Osteoblast (primary cell): ENCODE results near the gene SMOC1. TPM values are rescaled to one million over a fixed set of nuclear protein-coding genes. Genes with fewer than 3 reads are reported as not detected.

Source experiments
- DNase-seq: peaks from one replicate; pipeline ENCODE4 v3.0.0; 2011; ENCODE audit warnings: low spot score, mixed read lengths; ENCODE audit not compliant: insufficient read length; ENCODE audit errors: missing footprints
- H2AFZ ChIP-seq: 2 replicates; pipeline ENCODE4 v1.6.0; 2011; ENCODE audit warnings: mild to moderate bottlenecking, low read length
- H3K27ac ChIP-seq: 2 replicates; pipeline ENCODE4 v1.5.1; 2011; ENCODE audit warnings: mild to moderate bottlenecking, low read depth, low read length, moderate library complexity
- H3K27me3 ChIP-seq: 2 replicates; pipeline ENCODE4 v1.6.0; 2012; ENCODE audit warnings: mild to moderate bottlenecking, control low read depth, inconsistent platforms, low read length, moderate library complexity; ENCODE audit not compliant: insufficient read depth
- H3K36me3 ChIP-seq: 2 replicates; pipeline ENCODE4 v1.5.1; 2011; ENCODE audit warnings: mild to moderate bottlenecking, low read length, control low read depth, moderate library complexity; ENCODE audit not compliant: insufficient read depth
- H3K4me1 ChIP-seq: 2 replicates; pipeline ENCODE4 v1.5.1; 2011; ENCODE audit warnings: mild to moderate bottlenecking, low read length, control low read depth, moderate library complexity; ENCODE audit not compliant: insufficient read depth
- H3K4me2 ChIP-seq: 2 replicates; pipeline ENCODE4 v1.6.0; 2011; ENCODE audit warnings: mild to moderate bottlenecking, low read length; ENCODE audit not compliant: insufficient read depth
- H3K4me3 ChIP-seq: fragments of 200-600 bp; sonication (generic); 3 replicates; pipeline ENCODE4 v1.5.1; 2012; ENCODE audit warnings: mild to moderate bottlenecking, low read length, inconsistent platforms; ENCODE audit not compliant: insufficient read depth
- H3K79me2 ChIP-seq: 2 replicates; pipeline ENCODE4 v1.6.0; 2012; ENCODE audit warnings: mild to moderate bottlenecking, low read length, control low read depth, inconsistent platforms; ENCODE audit not compliant: insufficient read depth
- H3K9me3 ChIP-seq: 2 replicates; pipeline ENCODE4 v1.5.1; 2011; ENCODE audit warnings: low read depth, low read length, control low read depth
- H4K20me1 ChIP-seq: 2 replicates; pipeline ENCODE4 v1.6.0; 2012; ENCODE audit warnings: mild to moderate bottlenecking, low read length, control low read depth; ENCODE audit not compliant: insufficient read depth
- CTCF ChIP-seq: IDR thresholded peaks from 2 replicates; pipeline ENCODE4 v1.5.1; 2011; ENCODE audit warnings: mild to moderate bottlenecking, low read depth, low read length, moderate library complexity; ENCODE audit errors: extremely low read depth
- total RNA-seq: library from RNA; depleted of rRNA; stranded (reverse); fragments of >200 nt; gene quantifications from 2 replicates; pipeline ENCODE4 v1.2.3, GENCODE V29; 2012

Gene SMOC1
- total RNA-seq, 1 donor: 25.7 TPM

- Histone ChIP-seq H3K4me2 (no peak overlapping the region), H2AFZ (no peak overlapping the region), H3K4me3 (no peak overlapping the region), H3K27ac (no peak overlapping the region), H3K36me3 (no peaks in the 10 kb centered on the region), H3K27me3 (peaks cover 10% of the 10 kb centered on the region), H3K9me3 (no peaks in the 10 kb centered on the region), H4K20me1 (no peaks in the 10 kb centered on the region), H3K79me2 (no peaks in the 10 kb centered on the region), H3K4me1 (no peaks in the 10 kb centered on the region)
- DNase-seq: no peak
- TF ChIP-seq CTCF: no peak
Observed at GRCh38 chr14:69858801-69859200, 20.4 kb upstream of the SMOC1 start.

- H2AFZ ChIP-seq: no peak overlapping the region
- H3K36me3 ChIP-seq: no peaks in the 10 kb centered on the region
- H3K79me2 ChIP-seq: no peaks in the 10 kb centered on the region
- peaks cover 10% of the 10 kb centered on the region for H3K27me3 ChIP-seq
- no peaks in the 10 kb centered on the region for H3K9me3 ChIP-seq
- H3K27ac ChIP-seq: no peak overlapping the region
- no peak overlapping the region for H3K4me3 ChIP-seq
- no peak for TF ChIP-seq CTCF
- no peak for DNase-seq
- no peaks in the 10 kb centered on the region for H4K20me1 ChIP-seq
- no peak overlapping the region for H3K4me2 ChIP-seq
- H3K4me1 ChIP-seq: no peaks in the 10 kb centered on the region
Observed at GRCh38 chr14:69859591-69859990, 19.6 kb upstream of the SMOC1 start.

- Histone ChIP-seq H3K27ac (no peak overlapping the region), H4K20me1 (no peaks in the 10 kb centered on the region), H3K9me3 (no peaks in the 10 kb centered on the region), H3K4me2 (no peak overlapping the region), H3K36me3 (no peaks in the 10 kb centered on the region), H3K79me2 (no peaks in the 10 kb centered on the region), H3K4me3 (no peak overlapping the region), H3K4me1 (no peaks in the 10 kb centered on the region), H3K27me3 (peaks cover 9% of the 10 kb centered on the region), H2AFZ (no peak overlapping the region)
- DNase-seq: no peak
- TF ChIP-seq CTCF: no peak
Observed at GRCh38 chr14:69860221-69860620, 19.0 kb upstream of the SMOC1 start.

GRCh38 chr14:69861025-69861569, 18.1 kb upstream of the SMOC1 start:
- Histone ChIP-seq H3K4me3 (no peak overlapping the region), H3K27ac (no peak overlapping the region), H3K36me3 (no peaks in the 10 kb centered on the region), H3K4me1 (no peaks in the 10 kb centered on the region), H3K9me3 (no peaks in the 10 kb centered on the region), H2AFZ (no peak overlapping the region), H3K79me2 (no peaks in the 10 kb centered on the region), H4K20me1 (no peaks in the 10 kb centered on the region), H3K27me3 (peaks cover under 1% of the 10 kb centered on the region), H3K4me2 (no peak overlapping the region)
- no peak for TF ChIP-seq CTCF
- DNase-seq: no peak
